ACC112 (cell line): ENCODE measurements around the gene TFCP2.
A peak's percentile ranks its signal among the peaks of the same experiment; 100 is the strongest.

ENCODE experiments used
- H2AFZ ChIP-seq: fragments of 200-600 bp; sonication (generic); one replicate; pipeline ENCODE4 v1.6.0; 2017; ENCODE audit warnings: antibody characterized with exemption, low read length; ENCODE audit not compliant: unreplicated experiment
- H3K27ac ChIP-seq: fragments of 200-600 bp; sonication (generic); 2 replicates; pipeline ENCODE4 v1.5.1; 2014; ENCODE audit warnings: low read depth, mild to moderate bottlenecking, antibody characterized with exemption, low read length, moderate library complexity
- H3K27me3 ChIP-seq: fragments of 200-600 bp; sonication (generic); 2 replicates; pipeline ENCODE4 v1.6.1; 2014; ENCODE audit warnings: mild to moderate bottlenecking, antibody characterized with exemption, low read length, moderate library complexity, mixed read lengths; ENCODE audit not compliant: insufficient read depth
- H3K36me3 ChIP-seq: fragments of 200-600 bp; sonication (generic); 2 replicates; pipeline ENCODE4 v1.6.1; 2016; ENCODE audit warnings: mild to moderate bottlenecking, antibody characterized with exemption, low read length, moderate library complexity, mixed read lengths; ENCODE audit not compliant: insufficient read depth
- H3K4me1 ChIP-seq: fragments of 200-600 bp; sonication (generic); one replicate; pipeline ENCODE4 v1.6.1; 2016; ENCODE audit warnings: low read length, mixed read lengths; ENCODE audit not compliant: insufficient read depth, unreplicated experiment, control insufficient read depth
- H3K4me3 ChIP-seq: fragments of 200-600 bp; sonication (generic); 2 replicates; pipeline ENCODE4 v1.5.1; 2014; ENCODE audit warnings: mild to moderate bottlenecking, low read depth, low read length
- H3K79me2 ChIP-seq: fragments of 200-600 bp; sonication (generic); one replicate; pipeline ENCODE4 v1.6.0; 2016; ENCODE audit warnings: low read length; ENCODE audit not compliant: control insufficient read depth, unreplicated experiment, insufficient read depth

Gene TFCP2

DNA sequence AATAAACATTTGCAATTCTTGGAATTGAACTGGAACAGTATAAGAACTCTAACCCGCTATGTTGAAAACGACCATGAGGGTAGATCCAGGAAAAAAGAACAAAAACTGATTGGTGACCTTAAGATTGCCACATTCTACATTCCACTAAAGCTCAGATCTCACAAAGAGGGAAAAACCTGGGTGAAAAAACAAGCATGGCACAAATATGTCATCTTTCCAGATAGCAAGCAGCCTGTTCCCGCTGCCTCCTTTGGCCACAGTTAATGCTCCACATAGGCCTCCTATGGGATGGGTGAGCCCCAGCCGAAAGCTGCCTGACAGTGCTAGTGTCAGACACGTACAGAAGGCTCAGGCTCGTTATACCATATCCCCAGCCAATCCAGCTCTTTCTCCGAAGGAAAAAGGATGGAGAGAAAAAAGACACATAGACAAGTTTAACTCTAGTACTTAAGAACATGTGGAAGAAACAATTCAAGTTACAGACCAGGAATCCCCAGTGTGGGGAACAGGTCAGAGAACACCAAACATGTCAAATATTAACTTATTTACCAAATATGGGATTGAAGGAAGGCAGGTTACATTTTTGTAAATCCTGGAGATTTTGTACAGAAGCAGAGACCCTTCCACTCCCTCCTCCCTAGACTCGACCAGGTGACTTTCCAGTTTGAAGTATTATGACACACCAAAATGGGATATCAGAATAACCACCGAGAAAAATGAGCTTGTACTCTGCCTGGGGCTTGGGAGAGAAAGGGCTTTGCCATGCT is 110.1 kb downstream of the TFCP2 start:
- Histone ChIP-seq H3K4me3 (no peak overlapping the region), H3K79me2 (no peaks in the 10 kb centered on the region), H3K27ac (no peak overlapping the region), H2AFZ (no peak overlapping the region), H3K36me3 (peaks cover 22% of the 10 kb centered on the region), H3K4me1 (no peaks in the 10 kb centered on the region), H3K27me3 (no peaks in the 10 kb centered on the region)

DNA sequence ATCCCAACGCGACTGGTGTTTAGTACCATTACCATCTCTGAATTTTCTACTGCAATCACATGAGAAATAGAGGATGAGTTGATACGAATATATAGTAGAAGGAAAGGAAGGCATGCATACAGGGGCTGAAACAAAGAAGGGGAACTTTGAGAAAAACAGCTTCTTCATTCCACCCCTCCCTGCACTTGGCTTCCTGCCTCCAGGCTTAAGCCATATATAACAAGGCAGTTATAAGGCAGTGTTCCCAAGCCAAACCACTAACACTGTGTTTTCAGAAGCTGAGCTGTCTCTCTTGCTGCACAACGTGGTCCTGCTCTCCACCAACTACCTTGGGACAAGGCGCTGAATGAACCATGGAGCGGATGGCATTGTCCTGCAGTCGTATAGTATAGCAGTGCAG is 113.8 kb downstream of the TFCP2 start:
- Histone ChIP-seq H3K4me3 (no peak overlapping the region), H3K4me1 (peaks cover 6% of the 10 kb centered on the region), H2AFZ (no peak overlapping the region), H3K27ac (no peak overlapping the region), H3K27me3 (no peaks in the 10 kb centered on the region), H3K79me2 (no peaks in the 10 kb centered on the region), H3K36me3 (peaks cover 25% of the 10 kb centered on the region)

DNA sequence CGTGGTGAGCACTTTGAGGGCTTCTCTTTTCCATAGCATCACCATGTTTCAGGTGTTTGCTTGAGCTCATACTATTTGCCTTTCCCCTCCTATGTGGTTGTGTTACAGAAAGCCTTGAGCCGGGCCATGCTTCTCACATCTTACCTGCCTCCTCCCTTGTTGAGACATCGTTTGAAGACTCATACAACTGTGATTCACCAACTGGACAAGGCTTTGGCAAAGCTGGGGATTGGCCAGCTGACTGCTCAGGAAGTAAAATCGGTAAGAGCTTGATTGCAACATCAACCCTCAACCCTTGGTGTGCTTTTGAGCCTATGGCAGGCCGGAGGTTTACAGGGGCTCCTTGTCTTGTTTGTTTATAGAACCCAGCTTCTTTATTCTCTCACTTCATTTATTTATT is 116.7 kb downstream of the TFCP2 start:
- H3K27me3 ChIP-seq, result no peaks in the 10 kb centered on the region
- H3K79me2 ChIP-seq, result no peaks in the 10 kb centered on the region
- no peak overlapping the region for H3K27ac ChIP-seq
- peaks cover 24% of the 10 kb centered on the region; the same call in 1 of the 2 replicates for H3K36me3 ChIP-seq
- no peak overlapping the region for H2AFZ ChIP-seq
- H3K4me3 ChIP-seq, result no peak overlapping the region
- H3K4me1 ChIP-seq, result peaks cover 6% of the 10 kb centered on the region

DNA sequence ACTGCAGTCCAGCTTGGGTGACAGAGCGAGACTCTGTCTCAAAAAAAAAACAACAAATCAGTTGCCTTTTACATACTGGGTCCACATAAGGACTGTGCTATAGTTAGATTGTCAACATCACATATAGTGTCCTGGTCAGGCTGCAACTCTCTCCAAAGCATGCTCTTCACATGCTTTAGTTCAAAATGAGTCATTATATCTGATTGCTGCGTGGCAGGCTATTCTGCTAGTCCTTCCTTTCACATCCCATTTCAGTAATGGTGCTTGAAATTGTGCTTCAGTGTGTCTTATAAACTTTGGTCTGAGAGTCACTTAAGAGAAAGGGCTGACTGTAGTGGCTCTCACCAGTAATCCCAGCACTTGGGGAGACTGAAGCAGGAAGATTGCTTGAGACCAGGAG is 117.9 kb downstream of the TFCP2 start:
- H3K27me3 ChIP-seq, result no peaks in the 10 kb centered on the region
- peaks cover 20% of the 10 kb centered on the region; the same call in 1 of the 2 replicates for H3K36me3 ChIP-seq
- peaks cover 6% of the 10 kb centered on the region for H3K4me1 ChIP-seq
- no peak overlapping the region for H2AFZ ChIP-seq
- H3K4me3 ChIP-seq, result no peak overlapping the region
- H3K27ac ChIP-seq, result no peak overlapping the region
- H3K79me2 ChIP-seq, result no peaks in the 10 kb centered on the region

DNA sequence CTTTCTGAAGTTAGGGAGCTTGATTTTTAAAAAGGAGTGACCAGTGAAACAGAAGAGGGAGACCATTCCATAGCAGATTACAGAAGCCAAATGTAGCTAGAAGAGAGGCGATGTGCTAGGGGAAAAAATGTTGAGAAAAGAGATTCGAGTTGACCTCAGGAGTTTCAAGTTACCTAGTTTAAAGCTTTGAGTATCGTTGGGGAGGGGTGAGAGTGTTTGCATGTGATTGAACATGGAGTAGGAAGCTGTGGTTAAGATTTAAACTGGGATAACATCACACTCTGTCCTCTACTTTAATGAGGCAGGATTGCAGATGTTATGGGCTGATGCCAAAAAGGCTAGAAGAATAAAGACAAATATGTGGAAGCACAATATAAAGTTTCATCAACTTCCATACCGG is 121.1 kb downstream of the TFCP2 start:
- Histone ChIP-seq H3K27ac (no peak overlapping the region), H3K27me3 (no peaks in the 10 kb centered on the region), H3K36me3 (peaks cover 15% of the 10 kb centered on the region), H3K4me1 (peaks cover 15% of the 10 kb centered on the region), H3K4me3 (no peak overlapping the region), H2AFZ (no peak overlapping the region), H3K79me2 (peaks cover 18% of the 10 kb centered on the region)

DNA sequence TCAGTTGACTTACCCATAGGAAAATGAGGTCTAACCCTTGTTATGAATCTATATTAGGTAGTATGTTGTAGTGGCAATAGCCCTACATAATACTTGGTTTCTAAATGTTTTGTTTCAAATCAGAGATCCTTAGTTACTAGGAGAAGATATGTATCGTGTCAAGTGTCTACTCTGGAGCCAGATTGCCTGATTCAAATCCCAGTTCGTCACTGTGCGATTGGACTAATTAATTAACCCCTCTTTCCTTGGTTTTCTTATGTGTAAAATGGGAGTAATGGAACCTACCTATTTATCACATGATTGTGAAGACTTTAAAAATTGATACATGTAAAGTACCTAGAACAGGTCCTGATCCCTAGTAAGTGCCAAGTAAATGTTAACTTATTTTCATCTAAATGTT is 123.4 kb downstream of the TFCP2 start:
- Histone ChIP-seq H3K36me3 (peaks cover 13% of the 10 kb centered on the region), H3K27ac (no peak overlapping the region), H2AFZ (no peak overlapping the region), H3K4me1 (peaks cover 10% of the 10 kb centered on the region), H3K27me3 (no peaks in the 10 kb centered on the region), H3K79me2 (peaks cover 18% of the 10 kb centered on the region), H3K4me3 (peak overlapping the region; percentile 93)

DNA sequence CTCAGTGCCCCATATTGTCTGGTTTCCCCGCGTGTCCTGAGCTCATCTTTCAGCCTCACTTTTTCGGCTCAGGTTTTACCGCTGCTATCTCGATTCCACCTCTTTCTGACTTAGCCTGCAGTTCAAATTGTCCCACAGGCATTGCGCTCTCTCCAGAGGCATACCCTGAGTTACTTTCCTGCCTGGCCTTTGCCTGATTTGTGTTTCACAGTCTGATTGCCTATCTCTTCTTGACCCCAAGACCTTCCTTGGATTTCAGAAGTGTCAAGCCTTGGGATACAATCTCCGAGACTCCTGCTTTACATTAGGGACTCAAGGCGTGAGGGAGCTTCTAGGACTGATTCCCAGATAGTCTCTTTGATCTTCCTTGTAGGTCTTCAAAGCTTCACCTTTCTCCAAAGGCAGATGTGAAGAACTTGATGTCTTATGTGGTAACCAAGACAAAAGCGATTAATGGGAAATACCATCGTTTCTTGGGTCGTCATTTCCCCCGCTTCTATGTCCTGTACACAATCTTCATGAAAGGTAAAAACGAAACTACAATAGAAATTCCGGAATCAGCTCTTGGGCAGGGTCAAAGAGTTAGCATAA is 124.2 kb downstream of the TFCP2 start:
- peaks cover 18% of the 10 kb centered on the region for H3K79me2 ChIP-seq
- peaks cover 6% of the 10 kb centered on the region for H3K36me3 ChIP-seq
- peak overlapping the region; percentile 93 for H3K4me3 ChIP-seq
- peak overlapping the region; percentile 46 for H3K27ac ChIP-seq
- peak overlapping the region; percentile 95 for H2AFZ ChIP-seq
- H3K4me1 ChIP-seq, result peaks cover 10% of the 10 kb centered on the region
- H3K27me3 ChIP-seq, result no peaks in the 10 kb centered on the region

DNA sequence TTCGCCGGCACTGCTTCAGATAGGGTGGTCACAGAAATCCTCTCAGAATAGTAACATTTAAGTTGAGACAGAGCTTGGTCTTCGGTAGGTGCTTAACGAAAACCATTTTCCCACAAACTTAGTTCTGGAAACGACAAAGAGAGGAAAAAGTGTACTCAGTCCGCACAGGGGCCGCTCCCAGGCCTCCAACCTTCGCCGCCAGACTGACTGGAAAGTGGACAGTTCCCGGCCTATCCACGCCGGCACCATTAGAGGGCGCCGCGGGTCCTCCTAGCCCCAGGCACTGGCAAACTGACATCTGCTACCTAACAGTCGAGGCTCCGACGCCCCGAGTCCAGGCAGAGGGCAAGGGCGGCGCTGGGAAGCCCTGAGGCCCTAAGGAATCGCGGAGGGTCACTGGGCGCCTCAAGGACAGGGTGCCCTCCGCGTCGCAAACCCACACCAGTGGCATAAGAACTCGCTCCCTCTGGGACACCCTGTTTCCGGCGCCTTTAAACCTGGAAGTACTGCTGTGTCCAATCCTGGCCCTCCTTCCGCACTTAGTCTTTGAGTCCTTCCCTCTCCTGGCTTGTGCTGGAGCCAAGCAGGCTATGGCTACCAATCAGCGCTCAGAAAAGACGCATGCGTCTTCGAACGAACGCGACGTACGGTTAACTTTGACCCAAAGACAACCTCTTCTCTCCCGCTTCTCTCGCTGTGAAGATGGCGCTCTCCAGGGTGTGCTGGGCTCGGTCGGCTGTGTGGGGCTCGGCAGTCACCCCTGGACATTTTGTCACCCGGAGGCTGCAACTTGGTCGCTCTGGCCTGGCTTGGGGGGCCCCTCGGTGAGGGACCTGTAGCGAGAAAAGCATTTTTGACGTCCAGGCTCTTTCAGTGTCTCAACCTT is 125.0 kb downstream of the TFCP2 start, which contains the start of gene LETMD1:
LETMD1 (plus strand) TSS at position 673 of the 886 bp plus-strand sequence; CDS start at position 703, 30 bp downstream.
- H3K79me2 ChIP-seq, result peaks cover 18% of the 10 kb centered on the region

More for the DNA sequence above, 125.0 kb downstream of the TFCP2 start, which contains the start of gene LETMD1:
- Histone ChIP-seq H3K27me3 (no peaks in the 10 kb centered on the region), H3K4me1 (peaks cover 10% of the 10 kb centered on the region), H3K4me3 (peak within 1 kb of the TSS; percentile 93), H3K36me3 (peaks cover 4% of the 10 kb centered on the region), H2AFZ (peak within 1 kb of the TSS; percentile 95), H3K27ac (peak within 1 kb of the TSS; percentile 48)
